Transverse colon (tissue), 4 donors: Measurements from ENCODE around the gene DRGX. TPM values are rescaled to one million over a fixed set of nuclear protein-coding genes. Genes with fewer than 3 reads are reported as not detected.

ENCODE experiments used
- DNase-seq: peaks from one replicate; pipeline ENCODE4 v3.0.0-alpha.2; 2019
- H3K27ac ChIP-seq, 4 donors: fragments of 200-600 bp; sonication (generic); 2 replicates each; pipeline ENCODE4 v1.5.1; 2016 to 2018; ENCODE audit warnings: inconsistent platforms in 4 of 4
- H3K27me3 ChIP-seq: fragments of 200-600 bp; sonication (generic); 2 replicates; pipeline ENCODE4 v1.5.1; 2017; ENCODE audit warnings: inconsistent platforms
- H3K36me3 ChIP-seq, 4 donors: fragments of 200-600 bp; sonication (generic); 2 replicates each; pipeline ENCODE4 v1.5.1; 2017 to 2019; ENCODE audit warnings: inconsistent platforms in 4 of 4
- H3K4me1 ChIP-seq, 4 donors: fragments of 200-600 bp; sonication (generic); 2 replicates each; pipeline ENCODE4 v1.5.1; 2017 to 2020; ENCODE audit warnings: inconsistent platforms in 4 of 4
- H3K4me3 ChIP-seq, 4 donors: fragments of 200-600 bp; sonication (generic); 1 replicate in 1 of 4; 2 replicates in 3 of 4; pipeline versions ENCODE4 v1.5.1 to v1.6.1; 2017 to 2019; ENCODE audit warnings: inconsistent platforms in 4 of 4
- H3K9me3 ChIP-seq, 2 donors: fragments of 200-600 bp; sonication (generic); 2 replicates each; pipeline ENCODE4 v1.5.1; 2017 to 2019; ENCODE audit warnings: inconsistent platforms in 2 of 2
- EP300 ChIP-seq: sonication (generic); formaldehyde crosslinking; IDR thresholded peaks from one replicate; pipeline ENCODE4 v1.6.1; 2017; ENCODE audit warnings: antibody characterized with exemption, low read depth
- POLR2A ChIP-seq: fragments of 450-650 bp; IDR thresholded peaks from one replicate; pipeline ENCODE4 v1.6.1; 2016; ENCODE audit warnings: antibody characterized with exemption, mild to moderate bottlenecking, moderate library complexity
- POLR2AphosphoS5 ChIP-seq, 3 donors: sonication (generic); formaldehyde crosslinking; IDR thresholded peaks; one replicate each; pipeline ENCODE4 v1.6.1; 2016; ENCODE audit warnings: antibody characterized with exemption in 3 of 3
- WGBS, 2 donors: methylation state at CpG; one replicate each; pipeline ENCODE4 v1.1.5; 2018; ENCODE audit warnings: low coverage in 1 of 2; 5-methylcytosine and 5-hydroxymethylcytosine counted together
- in situ Hi-C, 4 donors: fragments of 200-750 bp; cut with MboI; loops; one replicate each; pipeline versions ENCODE4 v1.15.0 to v1.15.1; 2017; ENCODE audit warnings: low sequenced_read_pairs in 3 of 4, low pct_ligation_motif_present in 1 of 4, low pct_unique_long_range_greater_than_20kb in 1 of 4
- intact Hi-C: fragments of 100-400 bp; cut with DNase I; formaldehyde crosslinking; loops from one replicate; pipeline ENCODE4 v1.15.1; 2023; ENCODE audit warnings: low total_unique reads
- total RNA-seq, 4 donors: library from RNA; depleted of rRNA; stranded (reverse); fragments of >200 nt; gene quantifications; one replicate each; pipeline ENCODE4 v1.1.0, GENCODE V29; 2016
- TF ChIP-seq, protein P1 (sequence below), 5 experiments: fragments of 200-600 bp in 3 of 5; fragments of 450-650 bp in 2 of 5; sonication (generic) in 3 of 5; IDR thresholded peaks; 1 replicate in 2 of 5; 2 replicates in 3 of 5; pipeline ENCODE4 v1.5.1; 2016 to 2017; ENCODE audit warnings: antibody characterized with exemption in 5 of 5, inconsistent platforms in 3 of 5, mild to moderate bottlenecking in 2 of 5, moderate library complexity in 1 of 5

The DRGX gene
- total RNA-seq, 4 donors from 2014 or later: 0.32 to 0.37 TPM; not detected in 2

DNA sequence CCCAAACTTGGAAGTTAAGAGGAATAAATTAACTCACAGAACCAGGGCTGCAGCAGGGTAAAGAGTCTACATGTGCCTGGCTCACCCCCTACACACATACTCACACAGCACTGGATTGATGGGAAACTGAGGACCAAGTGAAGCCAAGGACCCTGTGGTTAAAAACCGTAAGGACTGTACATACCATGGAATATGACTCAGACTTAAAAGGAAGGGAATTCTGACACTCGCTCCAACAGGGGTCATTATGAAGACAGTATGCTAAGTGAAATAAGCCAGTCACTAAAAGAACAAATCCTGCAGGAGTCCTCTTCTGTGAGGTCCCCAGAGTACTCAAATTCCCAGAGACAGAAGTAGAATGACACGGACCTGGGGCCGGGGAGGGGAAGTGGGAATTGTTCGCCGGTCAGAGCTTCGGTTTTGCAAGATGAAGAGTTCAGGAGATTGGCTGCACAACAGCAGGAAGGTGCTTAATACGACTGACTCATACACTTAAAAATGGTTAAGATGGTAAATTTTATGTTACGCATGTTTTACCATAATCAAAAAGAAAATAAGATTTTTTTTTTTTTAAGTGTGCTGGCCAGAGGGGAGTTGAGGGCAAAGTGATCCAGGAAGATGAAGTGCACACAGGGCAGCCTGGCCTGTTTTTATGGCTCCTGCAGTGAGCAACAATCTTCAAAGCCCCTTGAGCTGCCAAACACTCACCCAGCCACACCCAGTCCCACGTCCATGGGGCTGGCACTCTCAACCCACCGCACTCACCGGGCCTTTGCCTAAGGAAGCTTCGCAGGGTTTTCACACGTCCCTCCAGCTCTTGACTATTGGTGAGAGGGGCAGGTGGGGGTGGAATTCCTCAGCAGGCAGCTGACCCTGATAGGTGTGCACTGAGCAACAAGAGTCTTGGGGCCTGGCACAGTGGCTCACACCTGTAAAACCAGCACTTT, 26.4 kb downstream of the DRGX start:
- intact Hi-C loops: no loop called here
- Histone ChIP-seq H3K27me3 (no peaks in the 10 kb centered on the region), H3K27ac (no peak overlapping the region), H3K4me1 (no peaks in the 10 kb centered on the region), H3K9me3 (no peaks in the 10 kb centered on the region), H3K4me3 (no peak overlapping the region), H3K36me3 (no peaks in the 10 kb centered on the region)
- no peak for DNase-seq
- no peak for TF ChIP-seq POLR2A
- TF ChIP-seq, protein P1, sequence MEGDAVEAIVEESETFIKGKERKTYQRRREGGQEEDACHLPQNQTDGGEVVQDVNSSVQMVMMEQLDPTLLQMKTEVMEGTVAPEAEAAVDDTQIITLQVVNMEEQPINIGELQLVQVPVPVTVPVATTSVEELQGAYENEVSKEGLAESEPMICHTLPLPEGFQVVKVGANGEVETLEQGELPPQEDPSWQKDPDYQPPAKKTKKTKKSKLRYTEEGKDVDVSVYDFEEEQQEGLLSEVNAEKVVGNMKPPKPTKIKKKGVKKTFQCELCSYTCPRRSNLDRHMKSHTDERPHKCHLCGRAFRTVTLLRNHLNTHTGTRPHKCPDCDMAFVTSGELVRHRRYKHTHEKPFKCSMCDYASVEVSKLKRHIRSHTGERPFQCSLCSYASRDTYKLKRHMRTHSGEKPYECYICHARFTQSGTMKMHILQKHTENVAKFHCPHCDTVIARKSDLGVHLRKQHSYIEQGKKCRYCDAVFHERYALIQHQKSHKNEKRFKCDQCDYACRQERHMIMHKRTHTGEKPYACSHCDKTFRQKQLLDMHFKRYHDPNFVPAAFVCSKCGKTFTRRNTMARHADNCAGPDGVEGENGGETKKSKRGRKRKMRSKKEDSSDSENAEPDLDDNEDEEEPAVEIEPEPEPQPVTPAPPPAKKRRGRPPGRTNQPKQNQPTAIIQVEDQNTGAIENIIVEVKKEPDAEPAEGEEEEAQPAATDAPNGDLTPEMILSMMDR (IDR thresholded peaks at IDR 0.05): no peak
- in situ Hi-C loops: no loop called here
- WGBS, 2 donors: 62 to 64% methylated on average over 5 to 14 of the region's 14 CpGs

DNA sequence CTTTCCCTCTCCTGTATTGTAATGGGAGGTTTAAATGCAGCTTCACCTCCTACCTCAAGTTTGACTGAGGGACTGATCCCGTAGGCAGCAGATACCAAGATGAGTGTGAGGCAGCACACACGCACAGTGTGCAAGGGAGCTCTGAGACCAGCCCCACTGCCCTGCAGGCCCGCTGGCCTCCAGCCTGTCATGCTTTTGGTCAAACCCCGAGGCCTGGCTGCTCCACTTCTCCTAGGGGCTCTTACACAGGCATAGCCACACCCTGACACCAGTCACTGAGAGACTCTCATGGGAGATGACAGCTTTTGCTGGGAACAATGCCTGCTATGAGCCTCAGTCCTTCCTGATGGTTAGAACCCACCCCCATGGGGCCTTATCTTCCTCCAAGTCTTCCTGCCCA, 27.6 kb downstream of the DRGX start:
- in situ Hi-C loops: no loop called here
- intact Hi-C loops: no loop called here
- no peaks in the 10 kb centered on the region for H3K9me3 ChIP-seq
- no peak overlapping the region for H3K4me3 ChIP-seq
- H3K4me1 ChIP-seq: no peaks in the 10 kb centered on the region
- DNase-seq: no peak
- WGBS, 2 donors: 84% methylated on average over 4 of the region's 4 CpGs; no CpG with 5 or more reads in 1 of the 2 donors
- TF ChIP-seq POLR2AphosphoS5 (IDR thresholded peaks at IDR 0.05) (no peak), POLR2A (no peak), EP300 (no peak)
- TF ChIP-seq, protein P1 (IDR thresholded peaks at IDR 0.05): no peak
- no peak overlapping the region for H3K27ac ChIP-seq
- H3K27me3 ChIP-seq: no peaks in the 10 kb centered on the region
- H3K36me3 ChIP-seq: no peaks in the 10 kb centered on the region

GRCh38 chr10:49367600-49367999, 28.3 kb downstream of the DRGX start:
- Histone ChIP-seq H3K4me1 (no peaks in the 10 kb centered on the region), H3K36me3 (no peaks in the 10 kb centered on the region), H3K27ac (no peak overlapping the region), H3K9me3 (no peaks in the 10 kb centered on the region), H3K4me3 (no peak overlapping the region), H3K27me3 (no peaks in the 10 kb centered on the region)
- TF ChIP-seq EP300 (no peak), POLR2AphosphoS5 (IDR thresholded peaks at IDR 0.05) (no peak), POLR2A (no peak)
- TF ChIP-seq, protein P1 (IDR thresholded peaks at IDR 0.05): no peak
- DNase-seq: no peak
- intact Hi-C loops (no loop called here), in situ Hi-C loops (no loop called here)
- 20 to 37% methylated on average over 1 to 4 of the region's 5 CpGs for WGBS, 2 donors

- H3K9me3 ChIP-seq: no peaks in the 10 kb centered on the region
- no peak overlapping the region for H3K27ac ChIP-seq
- TF ChIP-seq EP300 (no peak), POLR2AphosphoS5 (IDR thresholded peaks at IDR 0.05) (no peak), POLR2A (no peak)
- TF ChIP-seq, protein P1 (IDR thresholded peaks at IDR 0.05): no peak
- intact Hi-C loops (no loop called here), in situ Hi-C loops (no loop called here)
- no peaks in the 10 kb centered on the region for H3K27me3 ChIP-seq
- no peaks in the 10 kb centered on the region for H3K36me3 ChIP-seq
- DNase-seq: no peak
- no peak overlapping the region for H3K4me3 ChIP-seq
- WGBS, 2 donors: 79% methylated on average over 4 of the region's 4 CpGs; no CpG with 5 or more reads in 1 of the 2 donors
- H3K4me1 ChIP-seq: no peaks in the 10 kb centered on the region
These were observed 29.4 kb downstream of the DRGX start for GRCh38 chr10:49366460-49366859.
